ENCODE results near the gene AQP6.

Gene AQP6

DNA sequence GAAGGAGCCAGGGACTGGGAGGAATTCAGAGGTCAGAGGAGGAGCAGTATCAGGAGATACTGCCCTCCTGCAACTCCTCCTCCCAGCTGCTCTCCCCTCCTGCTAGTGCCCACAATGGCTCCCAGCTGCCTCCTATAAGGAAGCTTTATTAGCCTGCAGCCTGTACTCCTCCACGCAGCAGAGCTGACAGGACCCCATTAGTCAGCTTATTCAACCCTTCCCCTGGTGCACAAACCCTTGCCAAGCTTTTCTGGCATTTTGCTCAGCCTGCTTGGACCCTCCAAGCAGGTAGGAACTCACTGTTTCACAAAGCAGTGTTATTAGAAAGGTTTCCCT is 29.2 kb upstream of the AQP6 start:
- no peak for DNase-seq

DNA sequence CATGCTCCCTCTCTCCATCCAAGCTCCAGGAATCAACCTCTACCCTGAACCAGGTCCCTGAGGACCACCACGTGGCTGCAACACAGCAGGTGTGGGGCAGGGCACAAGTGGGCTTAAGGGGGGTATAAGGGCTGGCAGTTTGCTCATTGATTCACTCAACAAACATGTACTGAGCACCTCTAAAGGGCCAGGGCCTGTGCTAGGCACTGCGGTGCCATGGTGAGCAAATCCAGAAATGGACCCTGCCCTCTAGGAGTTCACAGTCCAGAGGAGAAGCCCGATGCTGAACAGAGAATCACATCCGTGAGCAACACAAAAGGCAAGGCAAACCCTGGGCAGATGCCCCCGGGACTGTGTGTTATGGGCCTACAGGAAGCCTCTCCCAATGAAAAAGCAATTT is 28.7 kb upstream of the AQP6 start:
- DNase-seq, result no peak

DNA sequence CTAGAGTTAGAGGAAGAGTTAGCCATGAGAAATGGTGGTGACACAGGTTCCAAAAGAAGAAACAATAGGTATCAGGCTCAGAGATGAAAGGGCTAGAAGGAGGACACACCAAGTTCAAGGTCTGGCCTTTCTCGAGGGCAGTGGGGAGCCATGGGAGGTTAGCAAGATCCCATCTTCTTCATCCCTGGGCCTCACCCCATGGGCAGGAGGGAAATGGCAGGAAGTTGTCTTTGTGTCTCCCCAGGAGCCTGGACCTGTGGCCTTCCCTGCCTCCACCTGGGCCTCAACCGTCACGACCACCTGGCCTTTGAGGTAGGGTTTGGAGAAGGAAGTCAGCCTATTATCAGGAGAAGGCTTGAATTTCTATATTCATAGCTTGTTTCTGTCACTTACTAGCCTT is 28.0 kb upstream of the AQP6 start:
- DNase-seq, result no peak

- peak; percentile 80 to 87 for DNase-seq
These were observed 27.2 kb upstream of the AQP6 start for GRCh38 chr12:49945394-49946080.

DNA sequence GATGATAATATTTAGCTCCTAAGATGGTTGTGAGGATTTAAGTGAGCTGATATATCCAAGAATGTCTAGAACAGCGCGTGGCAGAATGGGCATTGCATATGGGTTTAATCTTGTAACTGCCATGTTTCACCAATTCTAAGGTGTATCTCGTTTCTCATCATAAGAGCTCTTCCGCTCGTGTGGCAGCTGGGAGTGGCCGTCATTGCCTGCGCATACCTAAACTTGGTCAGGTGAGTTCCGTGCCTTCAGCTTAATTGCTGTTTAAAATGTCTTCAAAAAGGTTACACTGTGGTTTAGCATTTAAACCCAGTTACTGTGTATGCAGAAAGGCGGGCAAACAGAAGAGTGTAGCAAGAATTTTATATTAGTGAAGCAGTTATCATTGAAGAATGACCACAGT is 26.7 kb upstream of the AQP6 start:
- no peak for DNase-seq

GRCh38 chr12:49946497-49946896 is 26.2 kb upstream of the AQP6 start:
- no peak for DNase-seq

DNA sequence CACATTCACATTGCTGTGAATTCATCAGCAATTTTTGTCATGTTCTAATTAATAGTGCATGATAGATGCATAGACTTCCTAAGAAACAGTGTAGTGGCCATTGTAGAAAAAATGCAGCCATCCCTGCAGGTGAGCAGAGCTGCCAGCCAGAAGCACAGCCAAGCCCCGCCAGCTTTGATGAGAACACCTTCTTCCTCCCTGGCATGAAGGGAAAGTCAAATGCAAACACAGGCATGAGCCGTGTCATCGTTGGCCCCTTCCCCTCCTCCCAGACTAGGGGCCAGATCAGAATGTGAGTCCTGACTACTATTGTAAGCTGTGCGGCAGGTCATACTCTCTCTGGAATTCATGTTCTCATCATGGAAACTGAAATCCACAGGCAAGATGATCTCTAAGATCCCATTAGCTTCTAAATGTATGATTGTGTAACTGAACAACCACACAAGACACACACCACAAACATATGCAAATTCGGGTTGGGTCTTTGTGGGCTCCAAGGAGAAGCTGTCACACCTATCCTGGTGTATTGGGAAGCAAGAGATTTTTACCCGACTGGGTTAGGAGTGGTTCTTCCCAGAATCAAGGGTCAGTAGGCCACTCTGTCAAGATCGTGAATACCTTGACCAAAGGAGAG is 25.0 kb upstream of the AQP6 start:
- no peak for DNase-seq

DNA sequence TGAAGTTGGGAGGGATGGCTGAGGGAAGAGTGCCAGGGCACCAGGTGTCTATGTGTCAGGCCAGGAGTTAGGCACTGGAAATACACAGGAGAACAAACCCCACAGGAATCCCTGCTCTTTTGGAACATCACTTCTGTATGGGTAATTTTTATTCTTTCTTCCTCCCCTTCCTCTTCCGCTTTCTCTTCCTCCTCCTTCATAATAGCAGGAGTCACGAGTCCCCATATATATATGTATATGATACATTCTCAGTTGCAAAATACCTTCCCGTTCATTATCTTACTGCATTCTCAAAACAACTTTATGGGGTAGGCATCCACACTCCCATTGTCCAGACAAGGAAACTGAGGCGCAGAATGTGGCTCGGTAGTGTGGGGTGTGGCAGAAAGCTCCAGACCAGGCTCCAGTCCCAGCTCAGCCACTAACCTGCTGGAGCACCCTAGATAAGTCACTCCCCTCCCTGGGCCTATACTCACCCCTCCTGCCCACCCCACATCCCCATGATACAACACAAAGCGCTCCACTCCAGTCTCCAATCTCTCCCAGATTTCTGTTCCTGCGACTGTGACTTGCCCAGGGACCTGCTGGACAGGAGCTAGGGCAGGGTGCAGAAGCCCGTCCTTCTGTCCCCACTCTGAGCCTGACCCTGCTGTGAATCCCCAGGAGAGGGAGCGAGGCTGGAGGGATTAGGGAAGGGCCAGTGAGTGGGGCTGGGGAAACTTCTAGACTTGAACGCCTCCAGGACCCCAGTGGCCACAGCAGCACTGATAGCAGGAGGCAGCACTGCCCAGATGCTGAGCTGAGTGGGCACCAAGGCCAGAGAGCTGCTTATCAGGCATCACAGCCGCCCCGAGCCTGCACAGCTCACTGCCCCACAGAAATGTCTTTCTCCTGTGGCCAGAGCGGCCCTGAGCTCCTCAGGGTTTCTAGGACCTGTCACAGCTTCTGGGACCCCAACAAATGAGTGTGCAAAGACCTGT is 23.6 kb upstream of the AQP6 start:
- DNase-seq, result peak; percentile 44 to 77

DNA sequence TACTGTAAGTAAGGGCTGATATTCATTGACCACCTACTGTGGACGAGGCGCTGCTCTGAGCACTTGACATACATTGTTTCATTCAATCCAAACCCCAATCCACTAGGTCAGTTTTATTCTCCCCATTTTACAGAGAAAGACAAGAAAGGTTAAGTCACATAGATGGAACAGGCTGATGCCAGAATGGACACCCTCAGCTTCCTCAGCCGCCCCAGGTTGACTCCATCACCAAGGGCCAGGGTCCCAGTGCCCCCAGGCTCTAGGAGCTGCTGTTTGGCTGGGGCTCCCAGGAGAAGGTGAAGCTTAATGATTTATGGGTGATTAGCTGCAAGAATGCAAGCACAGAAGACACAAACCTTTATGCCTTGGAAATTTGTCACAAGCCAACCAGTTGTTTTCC is 22.9 kb upstream of the AQP6 start:
- no peak for DNase-seq

GRCh38 chr12:49950273-49951251 is 22.2 kb upstream of the AQP6 start, which contains the start of gene AQP2:
Gene AQP2, plus strand, starts transcription at chr12:49950737. Its CDS starts 94 bp downstream, at chr12:49950831.
- no peak for DNase-seq

DNA sequence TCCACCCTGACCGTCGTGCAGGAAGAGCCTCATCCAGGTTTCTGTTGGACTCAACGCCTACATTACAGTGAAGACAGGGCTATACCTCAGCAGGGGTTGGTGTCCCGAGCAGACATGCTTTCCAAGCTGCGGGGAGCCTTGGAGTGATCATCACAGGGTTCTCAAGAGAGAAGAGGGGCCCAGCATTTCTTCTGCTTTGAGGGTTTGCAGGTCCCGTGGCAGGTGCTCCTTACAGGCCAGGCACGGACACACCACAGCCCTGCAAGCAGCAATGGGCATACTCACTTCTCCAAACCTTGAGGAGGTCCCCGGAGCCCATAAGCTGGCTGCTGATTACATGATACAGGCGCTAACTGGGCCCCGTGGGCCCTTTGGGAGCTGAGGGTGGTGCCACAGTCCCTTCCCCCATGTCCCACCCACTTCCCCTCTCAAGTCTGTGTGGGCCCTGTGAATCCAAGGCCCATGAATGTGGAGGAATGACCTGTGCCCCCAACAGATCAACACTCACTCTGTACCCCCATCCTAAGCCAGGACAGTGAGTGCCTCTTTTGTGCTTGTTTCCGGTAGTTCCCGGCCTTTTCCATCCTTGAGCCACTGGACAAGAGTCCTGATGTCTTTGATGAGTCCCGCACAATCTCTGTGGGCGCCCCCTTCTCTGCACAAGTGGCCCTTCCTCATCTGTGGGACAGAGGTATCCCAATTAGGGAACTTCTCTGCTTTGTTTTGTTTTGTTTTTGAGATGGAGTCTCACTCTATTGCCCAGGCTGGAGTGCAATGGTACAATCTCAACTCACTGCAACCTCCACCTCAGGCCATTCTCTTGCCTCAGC is 21.1 kb upstream of the AQP6 start:
- DNase-seq, result peak; percentile 16 to 56

- DNase-seq, result peak; percentile 61 to 74
These were observed 20.2 kb upstream of the AQP6 start for GRCh38 chr12:49952391-49953055.

DNA sequence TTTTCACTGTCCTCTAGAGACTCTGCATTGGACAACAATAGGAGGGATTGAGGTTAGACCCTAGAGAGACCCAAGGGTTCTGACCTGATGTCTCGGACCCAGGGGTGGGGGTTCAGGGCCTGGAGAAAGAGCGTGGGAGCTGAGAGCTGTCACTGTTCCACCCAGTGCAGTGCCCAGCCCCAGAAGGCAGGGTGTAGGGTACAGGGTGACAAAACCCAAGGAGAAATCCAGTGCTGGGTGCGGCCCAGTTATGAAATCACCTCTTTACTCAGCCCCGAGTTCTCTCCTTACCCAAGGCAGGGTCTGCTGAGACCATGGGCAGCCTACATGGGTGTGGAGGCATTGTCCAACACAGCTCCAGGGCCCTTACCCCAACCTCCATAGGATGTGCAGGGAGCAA is 19.6 kb upstream of the AQP6 start:
- DNase-seq, result no peak

DNA sequence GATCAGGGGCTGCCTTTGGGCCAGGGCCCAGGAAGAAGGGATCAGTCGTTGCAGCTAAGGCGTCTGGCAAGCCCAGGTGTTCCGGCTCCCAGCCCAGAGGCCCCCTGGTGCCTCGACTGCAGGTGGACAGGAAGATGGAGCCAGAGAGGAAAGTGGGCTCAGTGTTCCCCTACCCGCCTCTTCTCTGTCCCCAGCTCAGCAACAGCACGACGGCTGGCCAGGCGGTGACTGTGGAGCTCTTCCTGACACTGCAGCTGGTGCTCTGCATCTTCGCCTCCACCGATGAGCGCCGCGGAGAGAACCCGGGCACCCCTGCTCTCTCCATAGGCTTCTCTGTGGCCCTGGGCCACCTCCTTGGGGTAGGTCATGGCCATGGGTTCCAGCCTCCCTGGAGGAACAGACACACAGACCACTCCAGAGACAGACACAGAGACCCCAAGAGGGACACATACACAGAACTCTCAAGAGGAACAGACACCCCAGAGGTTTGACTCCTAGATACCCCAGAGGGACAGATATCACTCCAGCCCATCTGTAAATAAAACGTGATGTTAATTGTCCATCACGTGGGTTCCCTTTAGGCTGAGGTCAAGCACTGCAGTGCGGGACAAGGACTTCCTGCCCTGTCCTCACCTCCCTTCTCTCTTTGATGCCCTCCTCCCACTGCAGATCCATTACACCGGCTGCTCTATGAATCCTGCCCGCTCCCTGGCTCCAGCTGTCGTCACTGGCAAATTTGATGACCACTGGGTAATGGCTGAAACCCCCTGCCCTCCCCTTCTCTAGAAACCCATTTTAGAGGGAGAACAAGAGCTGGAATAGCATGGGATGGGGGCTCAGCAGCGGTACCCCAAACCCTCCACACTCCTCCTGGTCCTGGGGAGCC is 18.5 kb upstream of the AQP6 start:
- no peak for DNase-seq

- no peak for DNase-seq
These were observed 17.6 kb upstream of the AQP6 start for GRCh38 chr12:49954863-49955830.

- DNase-seq, result peak; percentile 19 to 31
These were observed 16.7 kb upstream of the AQP6 start for GRCh38 chr12:49955899-49956662.
